GM19043 (cell line): ENCODE measurements around the gene ZNF566.

Source experiments
- ATAC-seq: cut with Tn5 transposase; IDR thresholded peaks from one replicate; pipeline ENCODE4 v1.9.1; 2021; ENCODE audit warnings: low read depth; ENCODE audit not compliant: unreplicated experiment

Gene ZNF566

DNA sequence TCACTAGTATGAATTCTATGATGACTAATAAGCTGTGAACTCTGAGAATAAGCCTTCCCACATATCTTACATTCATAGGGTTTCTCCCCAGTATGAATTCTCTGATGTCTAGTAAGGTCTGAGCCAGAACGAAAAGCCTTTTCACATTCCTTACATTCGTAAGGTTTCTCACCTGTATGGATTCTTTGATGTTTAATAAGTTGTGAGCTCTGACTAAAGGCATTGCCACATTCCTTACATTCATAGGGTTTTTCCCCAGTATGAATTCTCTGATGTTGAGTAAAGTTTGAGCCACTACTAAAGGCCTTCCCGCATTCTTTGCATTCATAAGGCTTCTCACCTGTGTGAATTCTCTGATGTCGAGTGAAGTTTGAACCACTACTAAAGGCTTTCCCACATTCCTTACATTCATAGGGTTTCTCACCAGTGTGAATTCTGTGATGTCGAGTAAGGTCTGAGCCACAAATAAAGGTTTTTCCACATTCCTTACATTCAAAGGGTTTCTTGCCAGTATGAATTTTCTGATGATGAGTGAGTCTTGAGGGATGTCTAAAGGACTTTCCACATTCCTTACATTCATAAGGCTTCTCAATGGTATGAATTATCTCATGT lies 40.2 kb downstream of the ZNF566 start:
- ATAC-seq = no peak

DNA sequence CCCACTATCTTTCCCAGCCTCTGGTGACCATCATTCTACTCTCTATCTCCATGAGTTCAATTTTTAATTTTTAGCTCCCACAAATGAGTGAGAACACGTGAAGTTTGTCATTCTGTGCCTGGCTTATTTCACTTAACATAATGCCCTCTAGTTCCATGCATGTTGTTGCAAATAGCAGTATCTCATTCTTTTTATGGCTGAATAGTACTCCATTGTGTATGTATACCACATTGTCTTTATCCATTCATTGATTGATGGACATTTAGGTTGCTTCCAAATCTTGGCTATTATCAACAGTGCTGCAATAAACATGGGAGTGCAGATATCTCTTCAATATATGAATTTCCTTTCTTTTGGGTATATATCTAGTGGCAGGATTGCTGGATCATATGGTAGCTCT lies 48.0 kb downstream of the ZNF566 start:
- no peak for ATAC-seq

DNA sequence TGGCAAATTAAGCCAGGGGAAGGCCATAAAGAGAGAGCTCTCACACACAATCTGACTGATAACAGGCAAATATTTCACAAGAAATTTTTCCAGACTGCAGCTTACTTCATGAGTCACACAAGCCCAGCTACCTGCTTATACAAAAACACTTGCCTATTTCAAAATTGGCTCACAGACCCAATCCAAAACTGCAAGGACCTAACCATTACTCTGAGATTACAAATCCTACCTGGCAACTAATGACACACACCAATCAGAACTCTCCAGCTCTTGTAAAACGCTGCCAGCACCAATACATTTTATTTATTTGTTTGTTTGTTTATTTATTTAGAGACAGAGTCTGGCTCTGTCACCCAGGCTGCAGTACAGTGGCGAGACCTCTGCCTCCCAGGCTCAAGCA lies 52.8 kb downstream of the ZNF566 start:
- no peak for ATAC-seq

DNA sequence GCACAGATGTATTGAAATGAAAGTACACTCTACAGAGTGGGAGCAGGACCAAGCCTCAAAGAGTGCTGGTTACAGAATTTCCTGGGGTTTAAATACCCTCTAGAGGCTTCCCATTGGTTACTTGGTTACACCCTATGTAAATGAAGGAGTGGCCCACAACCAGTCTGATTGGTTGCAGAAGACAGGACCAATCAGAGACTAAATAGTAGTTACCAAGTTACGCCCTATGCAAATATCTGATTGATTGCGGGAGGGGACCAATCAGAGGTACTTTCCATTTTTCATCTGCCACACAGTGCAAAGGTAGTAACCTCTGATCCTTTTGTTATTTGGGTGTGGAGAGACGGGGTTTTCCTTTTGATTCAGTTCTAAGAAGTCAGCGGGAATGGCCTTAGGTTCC lies 65.4 kb downstream of the ZNF566 start:
- no peak for ATAC-seq

DNA sequence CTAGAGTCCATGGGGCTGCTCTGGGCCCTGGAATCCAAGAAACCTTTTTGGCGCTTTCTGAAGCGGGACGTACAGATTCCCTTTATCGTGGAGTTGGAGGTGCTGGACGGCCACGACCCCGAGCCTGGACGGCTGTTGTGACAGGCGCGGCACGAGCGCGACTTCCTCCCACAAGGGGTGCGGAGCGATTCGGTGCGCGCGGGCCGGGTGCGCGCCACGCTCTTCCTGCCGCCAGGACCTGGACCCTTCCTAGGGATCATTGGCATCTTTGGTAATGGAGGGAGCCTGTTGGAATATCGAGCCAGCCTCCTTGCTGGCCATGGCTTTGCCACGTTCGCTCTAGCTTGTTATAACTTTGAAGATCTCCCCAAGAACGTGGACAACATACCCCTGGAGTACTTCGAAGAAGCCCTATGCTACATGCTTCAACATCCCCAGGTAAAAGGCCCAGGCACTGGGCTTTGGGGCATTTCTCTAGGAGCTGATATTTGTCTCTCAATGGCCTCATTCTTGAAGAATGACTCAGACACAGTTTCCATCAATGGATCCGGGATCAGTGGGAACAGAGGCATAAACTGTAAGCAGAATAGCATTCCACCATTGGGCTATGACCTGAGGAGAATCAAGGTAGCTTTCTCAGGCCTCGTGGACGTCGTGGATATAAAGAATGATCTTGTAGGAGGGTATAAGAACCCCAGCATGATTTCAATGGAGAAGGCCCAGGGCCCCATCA lies 67.4 kb downstream of the ZNF566 start:
- ATAC-seq = no peak

DNA sequence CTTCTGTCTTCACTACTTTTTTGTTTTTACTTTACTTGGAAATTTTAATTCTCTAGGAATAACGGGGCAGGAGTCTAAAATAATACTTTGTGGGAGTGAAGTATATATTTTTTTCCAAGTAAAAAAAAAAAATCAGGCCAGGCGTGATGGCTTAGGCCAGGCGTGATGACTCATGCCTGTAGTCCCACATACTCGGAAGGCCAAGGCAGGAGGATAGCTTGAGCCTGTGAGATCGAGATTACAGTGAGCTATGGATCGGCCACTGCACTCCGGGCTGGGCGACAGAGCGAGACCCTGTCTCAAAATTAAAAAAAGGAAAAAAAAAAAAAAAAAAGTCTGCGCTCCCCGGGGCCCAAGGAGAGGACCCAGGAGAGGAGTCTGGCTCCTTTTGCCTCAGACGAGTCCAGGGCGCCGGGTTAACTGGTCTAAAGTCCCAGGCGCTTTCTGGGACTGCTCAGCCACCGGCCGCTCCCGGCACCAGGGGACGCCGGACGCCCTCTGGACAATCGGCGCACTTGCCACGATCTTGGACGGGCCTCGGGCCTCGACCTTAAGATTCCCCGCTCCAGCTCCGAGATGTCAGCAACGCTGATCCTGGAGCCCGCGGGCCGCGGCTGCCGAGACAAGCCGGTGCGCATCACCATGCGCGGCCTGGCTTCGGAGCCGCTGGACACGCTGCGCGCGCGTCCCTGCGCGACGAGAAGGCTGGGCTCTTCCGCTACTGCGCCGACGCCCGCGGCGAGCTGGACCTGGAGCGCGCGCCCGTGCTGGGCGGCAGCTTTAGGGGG lies 68.2 kb downstream of the ZNF566 start:
- ATAC-seq = no peak

DNA sequence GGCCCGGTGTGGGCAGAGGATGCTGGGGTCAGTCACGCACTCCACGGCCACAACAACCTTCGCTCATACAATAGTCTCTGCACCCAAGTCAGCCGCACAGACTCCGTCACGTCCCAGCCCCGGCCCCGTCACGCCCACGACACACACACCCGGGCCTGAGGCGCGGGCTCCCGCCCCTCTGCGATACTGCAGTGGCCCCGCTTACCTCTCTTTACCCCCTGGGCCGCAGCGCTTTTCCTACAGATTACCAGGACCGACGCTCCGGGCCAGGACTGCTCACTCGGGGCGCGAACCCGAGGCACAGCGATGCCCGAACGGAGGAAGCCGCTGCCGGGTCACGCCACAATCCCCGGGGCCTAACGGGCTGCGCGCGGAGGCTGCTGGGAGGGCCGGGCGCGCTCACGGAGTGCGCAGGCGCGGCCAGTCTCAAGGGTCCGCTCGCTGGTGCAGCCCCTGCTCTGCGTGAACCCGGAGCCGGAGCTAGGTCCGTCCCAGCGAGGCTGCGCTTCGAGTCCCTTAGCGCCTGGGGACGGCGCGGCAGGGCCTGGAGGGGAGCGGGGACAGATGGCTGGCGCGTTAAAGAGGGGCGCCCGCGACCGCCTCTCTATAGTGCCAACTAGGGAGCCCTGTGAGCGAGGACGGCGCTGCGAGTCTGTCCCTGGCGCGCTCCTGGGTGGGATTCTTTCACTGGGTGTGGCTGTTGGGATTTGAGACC lies 70.9 kb downstream of the ZNF566 start, which contains the start of gene ZFP82:
ZFP82 (minus strand) TSS at position 358 of the 715 bp plus-strand sequence. CDS start 8,855 bp downstream, outside the sequence.
- ATAC-seq = peak; percentile 70

DNA sequence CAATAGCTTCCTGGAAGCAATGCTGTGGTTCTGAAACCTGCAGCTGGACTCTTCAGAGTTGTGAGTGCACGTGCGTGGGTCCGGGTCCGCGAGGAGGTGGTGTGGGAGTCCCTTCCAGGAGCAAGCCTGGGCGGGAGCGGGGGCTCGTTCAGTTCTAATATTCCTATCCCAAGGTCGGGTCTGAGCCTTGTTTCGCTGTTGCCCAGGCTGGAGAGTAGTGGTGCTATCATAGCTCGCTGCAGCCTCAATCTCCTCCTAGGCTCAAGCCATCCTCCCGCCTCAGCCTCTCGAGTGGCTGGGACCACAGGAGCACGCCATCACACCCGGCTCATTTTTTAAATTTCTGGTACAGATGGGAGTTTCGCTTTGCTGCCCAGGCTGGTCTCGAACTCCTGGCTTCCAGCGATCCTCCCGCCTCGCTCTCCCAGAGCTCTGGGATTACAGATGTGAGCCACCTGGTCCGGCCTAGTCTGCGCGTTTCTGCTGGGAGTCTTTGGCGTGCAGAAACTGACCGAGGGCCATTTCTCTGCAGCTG lies 71.5 kb downstream of the ZNF566 start:
- ATAC-seq = no peak

DNA sequence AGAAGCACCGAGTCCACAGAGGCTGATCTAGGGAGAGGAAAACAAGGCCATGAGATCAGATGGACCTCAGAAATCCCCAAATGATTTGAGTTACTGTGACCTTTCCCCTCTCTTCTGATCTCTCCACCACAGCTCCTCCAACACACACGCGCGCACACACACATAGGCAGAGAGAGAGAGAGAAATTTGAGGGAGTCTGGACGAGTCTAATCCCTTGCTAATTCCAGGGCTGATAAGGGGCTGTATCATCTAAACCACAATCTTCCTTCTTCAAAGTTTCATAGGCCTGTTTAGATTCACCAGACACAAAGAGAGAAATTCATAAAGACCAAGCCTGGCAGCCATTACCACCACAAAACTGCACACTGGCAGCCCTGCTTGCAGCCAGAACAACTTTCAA lies 79.5 kb downstream of the ZNF566 start:
- ATAC-seq = no peak

DNA sequence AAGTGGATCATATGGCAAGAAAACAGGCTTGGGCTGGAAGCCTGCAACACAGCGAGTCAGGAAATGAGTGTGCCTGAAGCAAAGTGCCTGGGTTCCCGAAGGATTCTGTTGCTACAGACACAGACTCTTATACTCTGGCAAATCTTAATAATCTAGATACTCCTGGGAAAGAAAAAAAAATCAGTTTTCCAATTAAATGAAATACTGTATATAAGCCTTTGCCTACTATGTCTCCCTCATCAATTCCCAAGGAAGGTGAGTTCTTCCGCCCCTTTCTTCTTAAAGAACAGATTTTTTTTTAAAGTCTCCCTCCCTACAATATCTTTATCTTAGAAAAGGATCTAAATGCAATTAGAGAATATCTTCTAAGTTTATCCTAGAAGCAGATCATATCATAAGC lies 81.3 kb downstream of the ZNF566 start:
- no peak for ATAC-seq

DNA sequence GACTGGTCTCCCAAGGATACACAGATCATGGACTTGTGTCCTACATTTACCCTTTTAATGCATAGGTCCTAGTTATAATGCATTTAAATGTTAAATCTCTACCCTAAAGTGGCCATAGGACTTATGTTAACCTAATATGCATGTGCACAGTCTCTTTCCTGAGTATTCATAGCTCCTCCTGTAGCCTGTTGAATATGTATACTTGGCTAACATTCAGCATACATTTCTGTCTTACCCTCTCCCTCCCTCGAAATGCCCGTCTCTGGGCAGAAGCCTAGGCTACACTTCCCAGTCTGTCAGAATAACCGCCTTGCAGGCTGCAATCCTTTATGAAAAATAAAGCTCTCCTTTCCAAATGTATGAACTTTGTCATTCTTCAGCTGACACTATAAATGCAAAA lies 84.9 kb downstream of the ZNF566 start:
- ATAC-seq = no peak

DNA sequence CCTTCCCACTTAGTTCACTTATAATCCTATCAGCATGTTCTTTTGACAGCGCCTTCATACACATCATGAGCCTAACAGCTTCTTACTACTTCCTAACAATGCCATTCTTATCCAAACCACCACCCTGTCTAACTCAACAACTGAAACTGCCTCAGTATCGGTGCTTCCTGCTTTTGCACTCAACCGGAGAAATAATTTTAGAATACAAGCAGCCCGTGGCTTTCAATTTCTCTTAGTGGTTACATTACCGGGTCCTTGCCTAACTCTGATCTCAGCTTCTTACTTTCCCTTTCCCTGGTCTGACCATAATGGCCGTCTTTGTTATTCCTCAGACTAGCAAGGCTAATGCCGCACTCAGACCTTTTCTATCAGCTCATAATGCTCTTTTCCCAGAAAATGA lies 87.9 kb downstream of the ZNF566 start:
- ATAC-seq = no peak

DNA sequence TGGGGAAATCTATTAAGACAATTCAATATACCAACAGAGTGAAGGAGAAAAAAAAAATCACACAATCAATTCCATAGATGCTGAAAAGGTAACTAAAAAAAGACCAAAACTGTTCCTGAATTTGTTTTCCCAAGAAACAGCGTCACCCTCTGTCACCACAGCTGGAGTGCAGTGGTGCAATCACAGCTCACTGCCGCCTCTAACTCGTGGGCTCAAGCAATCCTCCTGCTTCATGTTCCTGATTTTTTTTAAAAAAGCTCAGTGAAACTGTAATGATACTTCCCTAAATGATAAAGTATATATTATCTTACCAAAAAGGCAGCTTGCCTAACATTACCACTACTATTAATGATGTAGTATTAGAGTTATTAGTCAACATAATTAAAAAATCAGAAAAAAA lies 90.8 kb downstream of the ZNF566 start:
- no peak for ATAC-seq
